ENCODE measurements around the gene WDR13.

DNA sequence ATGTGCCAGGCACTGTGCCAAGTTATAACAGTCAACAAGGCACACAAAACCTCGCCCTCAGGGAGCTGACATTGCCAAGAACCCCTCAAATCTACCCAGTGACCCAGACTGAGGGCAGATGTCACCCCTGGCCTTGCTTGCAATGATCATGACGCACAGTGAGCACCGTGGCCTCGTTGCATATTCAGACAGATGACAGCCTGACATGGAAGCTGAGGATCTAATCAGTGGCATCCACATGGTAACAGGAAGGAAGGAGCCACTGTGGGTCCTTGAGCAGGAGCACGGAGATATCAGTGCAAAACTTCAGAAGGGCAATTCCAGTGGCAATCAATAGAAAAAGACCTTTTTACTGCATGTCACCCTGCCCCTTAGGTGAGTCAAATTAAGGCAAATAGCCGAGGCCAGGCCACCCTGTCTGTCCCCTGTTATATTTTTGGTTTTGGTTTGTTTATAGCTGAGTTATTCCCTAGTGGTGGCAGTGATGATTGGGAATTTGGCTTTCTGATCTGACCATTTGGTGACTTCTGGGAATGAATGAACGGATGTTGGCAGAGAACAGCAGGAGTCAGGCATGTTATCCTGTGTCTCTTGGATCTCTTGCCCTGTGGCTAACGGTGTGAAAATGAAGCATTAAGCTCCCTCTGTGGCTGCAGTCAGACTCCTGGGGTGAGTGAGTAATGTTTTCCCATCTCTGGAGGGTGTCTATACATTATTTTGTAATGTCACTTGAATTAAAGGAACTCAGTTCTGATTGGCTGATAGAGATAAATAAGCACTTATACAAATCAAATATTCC, 20.4 kb downstream of the WDR13 start:
- TF ChIP-seq, protein P1, sequence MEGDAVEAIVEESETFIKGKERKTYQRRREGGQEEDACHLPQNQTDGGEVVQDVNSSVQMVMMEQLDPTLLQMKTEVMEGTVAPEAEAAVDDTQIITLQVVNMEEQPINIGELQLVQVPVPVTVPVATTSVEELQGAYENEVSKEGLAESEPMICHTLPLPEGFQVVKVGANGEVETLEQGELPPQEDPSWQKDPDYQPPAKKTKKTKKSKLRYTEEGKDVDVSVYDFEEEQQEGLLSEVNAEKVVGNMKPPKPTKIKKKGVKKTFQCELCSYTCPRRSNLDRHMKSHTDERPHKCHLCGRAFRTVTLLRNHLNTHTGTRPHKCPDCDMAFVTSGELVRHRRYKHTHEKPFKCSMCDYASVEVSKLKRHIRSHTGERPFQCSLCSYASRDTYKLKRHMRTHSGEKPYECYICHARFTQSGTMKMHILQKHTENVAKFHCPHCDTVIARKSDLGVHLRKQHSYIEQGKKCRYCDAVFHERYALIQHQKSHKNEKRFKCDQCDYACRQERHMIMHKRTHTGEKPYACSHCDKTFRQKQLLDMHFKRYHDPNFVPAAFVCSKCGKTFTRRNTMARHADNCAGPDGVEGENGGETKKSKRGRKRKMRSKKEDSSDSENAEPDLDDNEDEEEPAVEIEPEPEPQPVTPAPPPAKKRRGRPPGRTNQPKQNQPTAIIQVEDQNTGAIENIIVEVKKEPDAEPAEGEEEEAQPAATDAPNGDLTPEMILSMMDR (IDR thresholded peaks at IDR 0.05): no peak
- TF ChIP-seq POLR2AphosphoS5 (IDR thresholded peaks at IDR 0.05; ENCODE audit: low read depth, low read length) (no peak), SIN3A (IDR thresholded peaks at IDR 0.05; ENCODE audit: borderline replicate concordance, insufficient read depth, low read depth, low read length) (no peak)
- TF ChIP-seq, protein P2, sequence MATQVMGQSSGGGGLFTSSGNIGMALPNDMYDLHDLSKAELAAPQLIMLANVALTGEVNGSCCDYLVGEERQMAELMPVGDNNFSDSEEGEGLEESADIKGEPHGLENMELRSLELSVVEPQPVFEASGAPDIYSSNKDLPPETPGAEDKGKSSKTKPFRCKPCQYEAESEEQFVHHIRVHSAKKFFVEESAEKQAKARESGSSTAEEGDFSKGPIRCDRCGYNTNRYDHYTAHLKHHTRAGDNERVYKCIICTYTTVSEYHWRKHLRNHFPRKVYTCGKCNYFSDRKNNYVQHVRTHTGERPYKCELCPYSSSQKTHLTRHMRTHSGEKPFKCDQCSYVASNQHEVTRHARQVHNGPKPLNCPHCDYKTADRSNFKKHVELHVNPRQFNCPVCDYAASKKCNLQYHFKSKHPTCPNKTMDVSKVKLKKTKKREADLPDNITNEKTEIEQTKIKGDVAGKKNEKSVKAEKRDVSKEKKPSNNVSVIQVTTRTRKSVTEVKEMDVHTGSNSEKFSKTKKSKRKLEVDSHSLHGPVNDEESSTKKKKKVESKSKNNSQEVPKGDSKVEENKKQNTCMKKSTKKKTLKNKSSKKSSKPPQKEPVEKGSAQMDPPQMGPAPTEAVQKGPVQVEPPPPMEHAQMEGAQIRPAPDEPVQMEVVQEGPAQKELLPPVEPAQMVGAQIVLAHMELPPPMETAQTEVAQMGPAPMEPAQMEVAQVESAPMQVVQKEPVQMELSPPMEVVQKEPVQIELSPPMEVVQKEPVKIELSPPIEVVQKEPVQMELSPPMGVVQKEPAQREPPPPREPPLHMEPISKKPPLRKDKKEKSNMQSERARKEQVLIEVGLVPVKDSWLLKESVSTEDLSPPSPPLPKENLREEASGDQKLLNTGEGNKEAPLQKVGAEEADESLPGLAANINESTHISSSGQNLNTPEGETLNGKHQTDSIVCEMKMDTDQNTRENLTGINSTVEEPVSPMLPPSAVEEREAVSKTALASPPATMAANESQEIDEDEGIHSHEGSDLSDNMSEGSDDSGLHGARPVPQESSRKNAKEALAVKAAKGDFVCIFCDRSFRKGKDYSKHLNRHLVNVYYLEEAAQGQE (IDR thresholded peaks at IDR 0.05; ENCODE audit: insufficient read depth in 1 of 2, low read depth in 2 of 2, low read length in 1 of 2): no peak
